H1 (cell line): Measurements from ENCODE around the gene SFXN2. TPM values are rescaled to one million over a fixed set of nuclear protein-coding genes. Genes with fewer than 3 reads are reported as not detected.
A peak's percentile ranks its signal among the peaks of the same experiment; 100 is the strongest.

Experiments
- CTCF ChIA-PET: fragments of 300-600 bp; sonication (Branson Sonifier 250); formaldehyde crosslinking; loops from one replicate; lab custom pipeline; 2021; ENCODE audit not compliant: partially characterized antibody; lab: Charles Lee
- POLR2A ChIA-PET: fragments of 300-600 bp; sonication (Branson Sonifier 250); formaldehyde crosslinking; loops from one replicate; lab custom pipeline; 2021; ENCODE audit warnings: inconsistent platforms; ENCODE audit not compliant: partially characterized antibody; lab: Charles Lee
- DNase-seq, 2 experiments: peaks; one replicate each; pipeline versions ENCODE4 v3.0.0 to v3.0.0-alpha.2; 2010 to 2022; ENCODE audit warnings: low spot score in 2 of 2, low read depth in 1 of 2, mixed read lengths in 1 of 2
- FAIRE-seq: peaks from 2 replicates; lab custom pipeline; 2011; peaks lifted over from hg19 to GRCh38; lab: Jason Lieb, UNC
- H2AFZ ChIP-seq: 2 replicates; pipeline ENCODE4 v1.8.1; 2012; ENCODE audit warnings: low read length, inconsistent platforms
- H2AK5ac ChIP-seq: 2 replicates; pipeline ENCODE4 v1.6.1; 2013; ENCODE audit warnings: low read depth, low read length
- H2BK120ac ChIP-seq: replicated peaks from 2 replicates; pipeline ENCODE3; 2013; ENCODE audit warnings: low read depth, low read length, inconsistent platforms
- H2BK12ac ChIP-seq: 2 replicates; pipeline ENCODE4 v1.6.1; 2013; ENCODE audit warnings: low read depth, low read length
- H2BK15ac ChIP-seq: 2 replicates; pipeline ENCODE4 v1.6.1; 2013; ENCODE audit warnings: low read length
- H2BK20ac ChIP-seq: 2 replicates; pipeline ENCODE4 v1.6.1; 2013; ENCODE audit warnings: low read length
- H2BK5ac ChIP-seq: 2 replicates; pipeline ENCODE4 v1.6.1; 2013; ENCODE audit warnings: low read depth, low read length
- H3K14ac ChIP-seq: 2 replicates; pipeline ENCODE4 v1.6.1; 2013; ENCODE audit warnings: inconsistent platforms; ENCODE audit not compliant: insufficient read length
- H3K18ac ChIP-seq: 2 replicates; pipeline ENCODE4 v1.6.1; 2013; ENCODE audit warnings: low read length; ENCODE audit errors: extremely low read depth
- H3K23ac ChIP-seq: 2 replicates; pipeline ENCODE4 v1.6.1; 2013; ENCODE audit warnings: inconsistent platforms; ENCODE audit not compliant: insufficient read length
- H3K23me2 ChIP-seq: 2 replicates; pipeline ENCODE4 v1.6.1; 2013; ENCODE audit warnings: low read depth, low read length
- H3K27ac ChIP-seq: 2 replicates; pipeline ENCODE4 v1.6.1; 2011; ENCODE audit warnings: low read depth, low read length, inconsistent platforms
- H3K27me3 ChIP-seq, 4 experiments: replicated peaks in 1 of 4; 1 replicate in 1 of 4; 2 replicates in 3 of 4; pipeline versions ENCODE4 v1.6.1 to v1.8.1; 2011 to 2013; ENCODE audit warnings: low read length in 3 of 4, mild to moderate bottlenecking in 3 of 4, inconsistent platforms in 2 of 4, mixed read lengths in 2 of 4, moderate library complexity in 1 of 4; ENCODE audit not compliant: control insufficient read depth in 3 of 4, insufficient read depth in 3 of 4; ENCODE audit errors: extremely low read depth in 1 of 4
- H3K36me3 ChIP-seq, 4 experiments: 2 replicates each; pipeline versions ENCODE4 v1.6.1 to v1.8.1; 2011 to 2013; ENCODE audit warnings: mild to moderate bottlenecking in 4 of 4, low read length in 3 of 4, moderate library complexity in 2 of 4, control low read depth in 1 of 4, inconsistent platforms in 1 of 4; ENCODE audit not compliant: insufficient read depth in 4 of 4, control insufficient read depth in 2 of 4
- H3K4ac ChIP-seq: replicated peaks from 2 replicates; pipeline ENCODE3; 2013; ENCODE audit warnings: low read length, low read depth, mixed read lengths, inconsistent platforms; ENCODE audit not compliant: insufficient read length
- H3K4me1 ChIP-seq, 4 experiments: replicated peaks in 1 of 4; 1 replicate in 1 of 4; 2 replicates in 3 of 4; pipeline versions ENCODE4 v1.6.1 to v1.8.1; 2011 to 2013; ENCODE audit warnings: low read length in 3 of 4, inconsistent platforms in 2 of 4, mixed read lengths in 1 of 4; ENCODE audit not compliant: insufficient read depth in 4 of 4, control insufficient read depth in 3 of 4
- H3K4me2 ChIP-seq, 2 experiments: 2 replicates each; pipeline versions ENCODE4 v1.6.1 to v1.8.1; 2011 to 2013; ENCODE audit warnings: low read depth in 2 of 2, low read length in 2 of 2, control low read depth in 1 of 2, inconsistent platforms in 1 of 2, mild to moderate bottlenecking in 1 of 2; ENCODE audit not compliant: insufficient read depth in 1 of 2
- H3K4me3 ChIP-seq, 4 experiments: fragments of 200-600, 300-600 bp in 1 of 4; sonication (generic), shearing (Covaris generic), sonication (Bioruptor Twin) in 1 of 4; 2 replicates each; pipeline versions ENCODE4 v1.5.1 to v1.8.1; 2011 to 2016; ENCODE audit warnings: low read length in 4 of 4, low read depth in 3 of 4, control low read depth in 2 of 4, inconsistent platforms in 2 of 4, mild to moderate bottlenecking in 2 of 4, mixed read lengths in 1 of 4, moderate library complexity in 1 of 4; ENCODE audit not compliant: insufficient read depth in 2 of 4; ENCODE audit errors: extremely low read depth in 1 of 4
- H3K56ac ChIP-seq: replicated peaks from 2 replicates; pipeline ENCODE3; 2013; ENCODE audit warnings: low read depth, mild to moderate bottlenecking, mixed read lengths, low read length, inconsistent platforms; ENCODE audit not compliant: insufficient read length
- H3K79me1 ChIP-seq: 2 replicates; pipeline ENCODE4 v1.6.1; 2013; ENCODE audit warnings: low read depth, low read length, control low read depth
- H3K79me2 ChIP-seq, 2 experiments: 2 replicates each; pipeline versions ENCODE4 v1.6.1 to v1.8.1; 2012 to 2013; ENCODE audit warnings: low read length in 2 of 2, mild to moderate bottlenecking in 2 of 2, inconsistent platforms in 1 of 2; ENCODE audit not compliant: insufficient read depth in 2 of 2, control insufficient read depth in 1 of 2
- H3K9ac ChIP-seq, 4 experiments: replicated peaks in 1 of 4; 1 replicate in 1 of 4; 2 replicates in 3 of 4; pipeline versions ENCODE4 v1.6.1 to v1.8.1; 2011 to 2013; ENCODE audit warnings: low read depth in 3 of 4, low read length in 3 of 4, control low read depth in 2 of 4, mild to moderate bottlenecking in 2 of 4, moderate library complexity in 2 of 4, inconsistent platforms in 1 of 4; ENCODE audit errors: extremely low read depth in 1 of 4
- H3K9me3 ChIP-seq, 2 experiments: 2 replicates each; pipeline versions ENCODE4 v1.6.1 to v1.8.1; 2012 to 2013; ENCODE audit warnings: mild to moderate bottlenecking in 2 of 2, moderate library complexity in 2 of 2, control low read depth in 1 of 2, inconsistent platforms in 1 of 2, low read depth in 1 of 2, low read length in 1 of 2, mixed read lengths in 1 of 2; ENCODE audit not compliant: insufficient read depth in 2 of 2
- H4K20me1 ChIP-seq, 2 experiments: replicated peaks in 1 of 2; 2 replicates each; pipeline versions ENCODE3 to v1.8.1; 2011 to 2013; ENCODE audit warnings: inconsistent platforms in 2 of 2, low read length in 2 of 2, mild to moderate bottlenecking in 1 of 2; ENCODE audit not compliant: insufficient read depth in 2 of 2, control insufficient read depth in 1 of 2
- H4K5ac ChIP-seq: 2 replicates; pipeline ENCODE4 v1.6.1; 2013; ENCODE audit warnings: low read length, low read depth, mixed read lengths, inconsistent platforms; ENCODE audit not compliant: insufficient read length
- H4K8ac ChIP-seq: 2 replicates; pipeline ENCODE4 v1.8.0; 2013; ENCODE audit warnings: mild to moderate bottlenecking, moderate library complexity, low read length, inconsistent platforms; ENCODE audit not compliant: insufficient read depth; ENCODE audit errors: extremely low read depth
- H4K91ac ChIP-seq: replicated peaks from 2 replicates; pipeline ENCODE3; 2013; ENCODE audit warnings: low read length, mixed read lengths, inconsistent platforms; ENCODE audit not compliant: insufficient read length
- CBX5 ChIP-seq: fragments of 300-800, 300-1000 bp; sonication (generic); IDR thresholded peaks from 2 replicates; pipeline ENCODE4 v1.7.1; 2016; ENCODE audit warnings: antibody characterized with exemption, low read length, low read depth
- GTF2F1 ChIP-seq: IDR thresholded peaks from 2 replicates; pipeline ENCODE4 v1.6.1; 2012; ENCODE audit warnings: low read depth, low read length, improper control_type of control experiment, borderline replicate concordance
- SP2 ChIP-seq: IDR thresholded peaks from 2 replicates; pipeline ENCODE4 v1.6.1; 2012; ENCODE audit warnings: mild to moderate bottlenecking, low read length, inconsistent platforms
- WGBS, 2 experiments: shearing (Covaris generic) in 1 of 2; methylation state at CpG; one replicate each; pipeline versions ENCODE4 v1.1.6 to v1.1.7; 2013 to 2015; ENCODE audit warnings: low lambda C conversion rate in 2 of 2, mixed read lengths in 2 of 2, inconsistent platforms in 1 of 2, low coverage in 1 of 2, missing lambda C conversion rate in 1 of 2; ENCODE audit not compliant: insufficient replicate concordance in 2 of 2, insufficient coverage in 1 of 2, insufficient read length in 1 of 2; ENCODE audit errors: extremely low coverage in 1 of 2, missing lambda C conversion rate in 1 of 2; 5-methylcytosine and 5-hydroxymethylcytosine counted together
- polyA plus RNA-seq, 7 experiments: library from polyadenylated mRNA; depleted of rRNA in 3 of 7; stranded (reverse) in 5 of 7; unstranded in 2 of 7; fragments of >200 nt in 5 of 7; fragments of 200-250 nt in 2 of 7; gene quantifications; 1 replicate in 5 of 7; 2 replicates in 1 of 7; 4 replicates in 1 of 7; pipeline versions ENCODE4 v1.2.1 to v1.2.3, GENCODE V29; 2011 to 2013; ENCODE audit warnings: missing spikeins in 2 of 7, mixed read lengths in 2 of 7
- total RNA-seq: library from RNA; stranded (reverse); fragmentation: NEBNext Ultra II Directional; extraction: Animal tissue kit (Norgen Biotek cat#: 25700); gene quantifications from 2 replicates; pipeline ENCODE4 v1.2.1, GENCODE V29; 2021

SFXN2 gene
- total and polyA plus RNA-seq, 2 of the 8 experiments (the other 6 are each of a cell fraction or from before 2014, with no cell fraction given), result 20.5 to 23.5 TPM

GRCh38 chr10:102668326-102669107 lies 45.9 kb upstream of the SFXN2 start:
- no peak overlapping the region for H2BK5ac ChIP-seq
- no peak for TF ChIP-seq SP2
- no peak for TF ChIP-seq GTF2F1
- TF ChIP-seq CBX5, result no peak
- no peaks in the 10 kb centered on the region for H3K36me3 ChIP-seq
- no peak overlapping the region for H4K5ac ChIP-seq
- DNase-seq (no peak), FAIRE-seq (no peak)
- no peak overlapping the region for H3K4me3 ChIP-seq
- H3K27me3 ChIP-seq, result no peaks in the 10 kb centered on the region
- 92% methylated on average over 9 of the region's 10 CpGs; no CpG with 5 or more reads in 1 of the 2 experiments for WGBS, 2 experiments
- no peak overlapping the region for H2AK5ac ChIP-seq
- no peak overlapping the region for H2BK20ac ChIP-seq
- H3K56ac ChIP-seq, result no peak overlapping the region
- H2BK15ac ChIP-seq, result no peak overlapping the region; the same call in 1 of the 2 replicates
- H3K4me2 ChIP-seq, result no peak overlapping the region
- no peaks in the 10 kb centered on the region for H3K9me3 ChIP-seq
- H2AFZ ChIP-seq, result no peak overlapping the region
- H3K4ac ChIP-seq, result no peak overlapping the region
- H2BK120ac ChIP-seq, result no peak overlapping the region
- no peak overlapping the region for H3K23ac ChIP-seq
- H3K9ac ChIP-seq, result no peak overlapping the region
- no peak overlapping the region for H3K27ac ChIP-seq
- no peaks in the 10 kb centered on the region for H4K20me1 ChIP-seq
- peaks cover 13 to 25% (median 16%) of the 10 kb centered on the region in 4 experiments for H3K4me1 ChIP-seq
- ChIA-PET POLR2A (interaction anchor here (0.8 to 2.5 kb wide), 5 partner anchors 8 to 24 kb away, joined by 3 to 9 read pairs (median 4); partner anchors contain the start of gene TRIM8), CTCF (interaction anchor here (0.9 to 13.0 kb wide), 17 partner anchors 10 to 85 kb away, joined by 3 to 145 read pairs (median 10); partner anchors contain the start of gene TRIM8)
- H3K18ac ChIP-seq, result no peak overlapping the region
- H3K79me1 ChIP-seq, result no peaks in the 10 kb centered on the region
- no peak overlapping the region for H4K8ac ChIP-seq
- no peaks in the 10 kb centered on the region for H3K23me2 ChIP-seq
- H3K14ac ChIP-seq, result no peak overlapping the region
- H4K91ac ChIP-seq, result no peak overlapping the region
- H2BK12ac ChIP-seq, result 0 out of 2 replicates have a peak overlapping the region, but pooled peaks have one; percentile 27
- no peaks in the 10 kb centered on the region for H3K79me2 ChIP-seq
